Activated T-helper 17 cell treated with anti-CD3 and anti-CD28 coated beads, Interleukin-2, amount 50 U/mL, for 72 hours (primary cell): ENCODE results near the gene SLC22A23. TPM values are rescaled to one million over a fixed set of nuclear protein-coding genes. Genes with fewer than 3 reads are reported as not detected.
A peak's percentile ranks its signal among the peaks of the same experiment; 100 is the strongest.

Source experiments
- ATAC-seq: fragments of 150-1000 bp; cut with Tn5 transposase; replicated peaks from 2 replicates; pipeline ENCODE4 v1.10.0; 2021; ENCODE audit warnings: mild to moderate bottlenecking, moderate library complexity
- H3K27ac Mint-ChIP-seq: one replicate; pipeline ENCODE4 v1.8.0; 2022; ENCODE audit warnings: mixed read lengths
- H3K27me3 Mint-ChIP-seq: one replicate; pipeline ENCODE4 v1.8.0; 2022; ENCODE audit warnings: mixed read lengths
- H3K36me3 Mint-ChIP-seq: one replicate; pipeline ENCODE4 v1.8.0; 2022; ENCODE audit warnings: low read depth, mild to moderate bottlenecking, mixed read lengths
- H3K4me1 Mint-ChIP-seq: one replicate; pipeline ENCODE4 v1.8.0; 2022; ENCODE audit warnings: mixed read lengths
- H3K4me3 Mint-ChIP-seq: one replicate; pipeline ENCODE4 v1.8.0; 2022; ENCODE audit warnings: mild to moderate bottlenecking, mixed read lengths
- H3K9me3 Mint-ChIP-seq: one replicate; pipeline ENCODE4 v1.8.0; 2022; ENCODE audit warnings: mixed read lengths
- total RNA-seq, 2 donors: library from RNA; stranded (reverse); gene quantifications; one replicate each; pipeline ENCODE4 v1.2.3, GENCODE V29; 2022

SLC22A23 gene
- total RNA-seq, 2 donors from 2014 or later: 0.13 to 0.45 TPM

DNA sequence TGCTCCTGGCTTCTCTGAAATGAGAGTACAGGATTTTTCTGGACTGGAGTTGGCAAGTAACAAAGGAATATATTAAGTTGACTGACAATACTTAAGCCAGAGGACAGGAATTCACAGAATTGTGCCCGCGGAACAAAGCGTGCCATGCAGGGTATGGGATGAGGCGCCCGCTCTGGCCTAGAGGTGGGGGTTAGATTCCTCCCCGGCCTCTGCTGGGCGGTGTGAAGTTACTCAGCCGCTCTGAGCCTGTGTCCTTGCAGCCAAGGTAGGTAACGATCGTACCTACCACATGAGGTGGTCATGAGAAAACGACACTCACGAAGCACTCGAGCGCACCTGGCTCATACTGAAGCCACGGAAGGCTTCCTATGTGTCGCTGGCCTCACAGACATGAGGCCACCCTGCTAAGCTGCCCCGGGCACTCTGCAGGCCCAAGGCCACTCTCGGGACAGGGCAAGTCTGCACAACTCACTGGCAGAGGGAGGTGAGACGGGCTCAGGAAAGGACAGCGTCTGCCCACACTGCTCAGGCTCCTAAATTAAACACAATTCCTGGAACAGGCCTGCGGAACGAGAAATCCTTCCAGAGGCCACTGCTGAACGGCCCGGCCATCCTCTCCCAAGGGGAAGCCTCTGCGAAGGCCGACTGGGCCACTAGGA, 127.3 kb downstream of the SLC22A23 start:
- H3K4me3 Mint-ChIP-seq: no peak overlapping the region
- ATAC-seq: no peak
- no peaks in the 10 kb centered on the region for H3K36me3 Mint-ChIP-seq
- H3K4me1 Mint-ChIP-seq: peaks cover 6% of the 10 kb centered on the region
- H3K27me3 Mint-ChIP-seq: no peaks in the 10 kb centered on the region
- no peaks in the 10 kb centered on the region for H3K9me3 Mint-ChIP-seq
- H3K27ac Mint-ChIP-seq: no peak overlapping the region

- no peak overlapping the region for H3K4me3 Mint-ChIP-seq
- H3K36me3 Mint-ChIP-seq: no peaks in the 10 kb centered on the region
- ATAC-seq: no peak
- no peak overlapping the region for H3K27ac Mint-ChIP-seq
- H3K4me1 Mint-ChIP-seq: peaks cover 11% of the 10 kb centered on the region
- no peaks in the 10 kb centered on the region for H3K27me3 Mint-ChIP-seq
- H3K9me3 Mint-ChIP-seq: no peaks in the 10 kb centered on the region
Measured at GRCh38 chr6:3328796-3329195, 128.1 kb downstream of the SLC22A23 start.

DNA sequence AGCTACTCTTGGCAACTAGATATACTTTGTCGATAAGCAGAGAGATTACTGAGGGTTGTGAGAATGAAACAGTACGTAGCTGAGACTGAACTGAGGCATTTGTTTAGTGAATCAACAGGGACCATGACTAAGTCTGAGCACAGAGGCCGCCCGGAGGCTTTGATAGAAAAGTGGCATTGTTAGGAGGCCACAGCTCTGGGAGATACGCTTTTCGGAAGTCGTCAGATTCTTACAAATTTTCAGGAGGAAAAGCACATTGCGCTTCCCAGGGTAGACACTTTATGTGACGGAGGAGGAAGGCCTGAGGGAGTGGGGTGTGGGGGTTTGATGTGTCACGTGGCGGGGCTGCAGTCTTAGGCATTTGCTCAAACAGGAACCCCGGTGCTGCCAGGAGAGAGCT, 128.7 kb downstream of the SLC22A23 start:
- H3K27ac Mint-ChIP-seq: no peak overlapping the region
- no peak overlapping the region for H3K4me3 Mint-ChIP-seq
- H3K9me3 Mint-ChIP-seq: no peaks in the 10 kb centered on the region
- peaks cover 11% of the 10 kb centered on the region for H3K4me1 Mint-ChIP-seq
- ATAC-seq: no peak
- H3K36me3 Mint-ChIP-seq: no peaks in the 10 kb centered on the region
- H3K27me3 Mint-ChIP-seq: no peaks in the 10 kb centered on the region

GRCh38 chr6:3327403-3327802, 129.4 kb downstream of the SLC22A23 start:
- Mint-ChIP-seq H3K9me3 (no peaks in the 10 kb centered on the region), H3K27me3 (no peaks in the 10 kb centered on the region), H3K27ac (no peak overlapping the region), H3K4me3 (no peak overlapping the region), H3K4me1 (peaks cover 11% of the 10 kb centered on the region), H3K36me3 (no peaks in the 10 kb centered on the region)
- ATAC-seq: no peak

- Mint-ChIP-seq H3K9me3 (no peaks in the 10 kb centered on the region), H3K27me3 (no peaks in the 10 kb centered on the region), H3K27ac (no peak overlapping the region), H3K4me3 (no peak overlapping the region), H3K36me3 (no peaks in the 10 kb centered on the region), H3K4me1 (peaks cover 11% of the 10 kb centered on the region)
- ATAC-seq: no peak
Measured at GRCh38 chr6:3326981-3327380, 129.9 kb downstream of the SLC22A23 start.

DNA sequence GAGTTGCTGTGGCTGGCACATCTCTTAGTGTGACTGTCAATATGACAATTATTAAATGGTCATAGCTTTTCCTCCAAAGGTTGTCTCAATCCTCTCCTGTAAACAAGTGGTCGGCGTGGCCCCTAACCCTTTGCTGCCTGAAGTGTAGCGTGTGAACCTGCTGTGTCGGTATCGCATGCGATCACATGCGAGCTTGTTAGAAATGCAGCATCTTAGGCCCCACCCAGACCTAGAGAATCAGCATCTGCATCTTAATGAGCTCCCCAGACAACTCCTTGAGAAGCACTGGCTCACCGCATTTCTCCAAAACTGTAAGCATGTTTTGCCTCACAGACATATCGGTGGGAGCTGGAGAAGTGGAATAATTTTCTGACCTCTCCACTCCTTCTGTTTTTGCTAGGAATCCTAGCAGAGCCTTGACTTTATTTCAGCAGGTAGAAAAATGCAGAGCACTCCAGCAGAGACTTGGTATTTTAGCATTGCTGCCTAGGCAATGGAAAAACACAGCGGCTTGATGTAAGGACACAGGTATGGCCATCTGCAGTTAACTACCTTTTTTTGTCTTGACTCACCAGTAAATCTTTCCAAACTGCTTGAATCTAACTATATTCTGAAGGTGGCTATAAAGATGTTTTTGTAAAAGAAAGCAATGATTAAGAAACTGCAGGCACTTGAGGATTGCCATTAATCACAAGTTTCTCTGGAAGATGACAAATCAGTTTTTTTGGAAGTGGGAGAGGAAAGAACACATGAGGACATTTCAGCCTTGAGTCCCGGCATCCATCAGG, 130.5 kb downstream of the SLC22A23 start:
- Mint-ChIP-seq H3K27me3 (no peaks in the 10 kb centered on the region), H3K27ac (no peak overlapping the region), H3K9me3 (no peaks in the 10 kb centered on the region), H3K36me3 (no peaks in the 10 kb centered on the region), H3K4me1 (peaks cover 11% of the 10 kb centered on the region), H3K4me3 (no peak overlapping the region)
- ATAC-seq: no peak

DNA sequence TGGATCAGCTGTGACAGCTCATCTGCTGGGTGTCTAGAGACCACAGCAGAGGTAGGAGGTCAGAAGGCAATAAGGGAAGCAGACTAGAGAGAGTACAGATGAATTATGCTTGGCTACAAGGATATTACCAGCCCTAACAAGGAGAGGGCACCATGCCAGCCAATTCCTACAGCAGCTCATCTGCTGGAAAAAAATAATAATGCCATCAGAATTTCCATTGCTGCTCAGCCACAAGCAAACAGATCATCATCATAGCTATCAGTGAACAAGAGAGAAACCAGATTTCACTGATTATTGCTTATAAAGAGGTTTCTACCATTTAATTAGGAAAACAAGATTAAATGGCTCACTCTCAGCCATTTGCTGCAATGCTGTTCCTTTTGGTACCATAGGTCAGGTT, 131.6 kb downstream of the SLC22A23 start:
- Mint-ChIP-seq H3K9me3 (no peaks in the 10 kb centered on the region), H3K36me3 (no peaks in the 10 kb centered on the region), H3K4me3 (no peak overlapping the region), H3K27ac (peak overlapping the region; percentile 69), H3K4me1 (peaks cover 11% of the 10 kb centered on the region), H3K27me3 (no peaks in the 10 kb centered on the region)
- ATAC-seq: no peak

DNA sequence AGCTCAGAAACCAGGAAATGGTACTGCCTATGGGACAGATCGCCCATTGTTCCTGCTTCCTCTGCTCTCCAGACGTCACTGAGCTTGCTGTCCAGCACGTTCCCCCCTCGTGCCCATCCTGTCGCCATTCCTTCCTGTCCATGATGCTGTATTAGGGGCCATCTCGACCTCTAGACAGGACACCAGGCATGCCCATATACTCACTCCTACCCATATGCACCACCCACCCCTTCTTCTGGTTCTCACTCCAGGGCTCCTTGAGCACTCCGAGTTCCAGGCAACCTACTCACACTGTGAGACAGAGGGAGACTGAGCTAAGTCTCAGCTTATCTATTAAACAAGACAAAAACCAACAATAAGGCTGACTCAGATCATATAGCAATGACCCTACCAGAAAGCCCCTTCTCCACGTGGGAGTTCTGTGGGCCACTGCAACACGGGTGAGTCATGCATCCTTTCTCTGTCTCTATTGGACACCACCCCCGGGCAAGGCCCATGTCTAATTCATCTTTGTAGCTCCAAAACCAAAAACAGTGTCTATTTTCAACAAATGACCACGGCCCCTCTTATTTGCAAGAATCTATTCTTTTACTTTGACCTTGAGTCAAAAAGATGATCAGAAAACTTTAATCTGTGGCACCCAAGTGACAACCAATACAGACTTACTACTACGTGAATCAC, 132.4 kb downstream of the SLC22A23 start:
- peaks cover 11% of the 10 kb centered on the region for H3K4me1 Mint-ChIP-seq
- peak; percentile 97 for ATAC-seq
- no peak overlapping the region for H3K4me3 Mint-ChIP-seq
- H3K27ac Mint-ChIP-seq: peak overlapping the region; percentile 69
- no peaks in the 10 kb centered on the region for H3K27me3 Mint-ChIP-seq
- no peaks in the 10 kb centered on the region for H3K9me3 Mint-ChIP-seq
- H3K36me3 Mint-ChIP-seq: no peaks in the 10 kb centered on the region

DNA sequence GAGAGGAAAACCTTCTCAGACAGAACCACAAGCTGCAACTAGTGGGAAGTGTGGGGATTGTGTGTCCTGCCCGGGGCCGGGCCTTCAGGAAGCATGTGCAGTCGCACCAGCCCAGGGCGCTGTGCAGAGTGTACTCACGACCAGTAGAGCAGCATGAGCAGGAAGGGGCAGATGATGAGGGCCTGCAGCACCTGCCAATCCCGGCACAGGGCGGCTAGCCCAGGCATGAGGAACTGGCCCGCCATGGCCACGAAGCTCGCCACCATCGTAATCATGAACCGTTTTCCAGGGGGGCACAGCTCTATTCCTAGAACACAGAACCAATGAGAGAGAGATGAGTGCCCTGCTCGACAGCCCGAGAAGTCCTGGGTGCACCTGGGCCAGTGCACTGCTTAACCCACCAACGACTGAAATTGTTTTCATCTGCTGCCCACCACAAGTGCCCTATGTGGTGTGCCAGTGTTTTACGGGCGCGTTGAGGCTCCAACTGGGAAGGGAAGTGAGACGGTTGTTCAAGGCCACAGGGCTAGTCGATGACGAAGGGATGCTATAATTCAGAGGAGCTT, 133.1 kb downstream of the SLC22A23 start:
- Mint-ChIP-seq H3K4me3 (no peak overlapping the region), H3K36me3 (no peaks in the 10 kb centered on the region), H3K27ac (no peak overlapping the region), H3K4me1 (peaks cover 14% of the 10 kb centered on the region), H3K27me3 (no peaks in the 10 kb centered on the region), H3K9me3 (no peaks in the 10 kb centered on the region)
- ATAC-seq: no peak

- no peak overlapping the region for H3K27ac Mint-ChIP-seq
- no peaks in the 10 kb centered on the region for H3K9me3 Mint-ChIP-seq
- H3K36me3 Mint-ChIP-seq: no peaks in the 10 kb centered on the region
- H3K27me3 Mint-ChIP-seq: no peaks in the 10 kb centered on the region
- no peak for ATAC-seq
- H3K4me3 Mint-ChIP-seq: no peak overlapping the region
- H3K4me1 Mint-ChIP-seq: peaks cover 20% of the 10 kb centered on the region
Measured at GRCh38 chr6:3323148-3323547, 133.7 kb downstream of the SLC22A23 start.

DNA sequence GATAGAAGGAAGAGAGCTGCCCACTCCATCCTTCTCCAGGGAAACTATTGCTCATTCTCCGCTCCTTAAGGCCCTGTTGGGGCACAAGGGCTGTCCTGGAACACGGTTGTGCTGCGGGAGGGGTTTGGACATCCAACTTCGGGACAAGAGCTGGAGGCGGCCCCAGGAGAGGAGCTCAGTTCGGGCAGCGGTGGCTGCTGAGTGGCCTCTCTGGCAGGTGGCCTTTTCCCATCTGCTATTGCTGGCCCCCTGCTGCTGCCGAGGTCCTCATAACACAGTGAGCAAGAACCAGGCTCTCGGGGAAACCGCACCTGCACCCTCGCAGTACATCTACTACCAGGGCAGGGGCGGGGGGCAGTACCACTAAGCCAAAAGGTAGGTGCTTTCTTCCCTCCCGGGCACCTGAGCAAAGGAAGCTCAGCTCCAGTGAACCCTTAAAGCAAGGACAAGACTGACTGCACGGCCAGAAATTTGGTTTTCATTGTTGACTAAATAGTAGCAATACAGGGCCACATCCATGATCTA, 134.4 kb downstream of the SLC22A23 start:
- H3K27ac Mint-ChIP-seq: no peak overlapping the region

GRCh38 chr6:3321875-3322274, 135.0 kb downstream of the SLC22A23 start:
- peaks cover 8% of the 10 kb centered on the region for H3K27me3 Mint-ChIP-seq
- ATAC-seq: no peak
- H3K4me1 Mint-ChIP-seq: peaks cover 26% of the 10 kb centered on the region
- H3K27ac Mint-ChIP-seq: no peak overlapping the region
- no peaks in the 10 kb centered on the region for H3K36me3 Mint-ChIP-seq
- H3K4me3 Mint-ChIP-seq: no peak overlapping the region
- H3K9me3 Mint-ChIP-seq: no peaks in the 10 kb centered on the region

More for the DNA sequence above, 134.4 kb downstream of the SLC22A23 start:
- Mint-ChIP-seq H3K4me3 (no peak overlapping the region), H3K27me3 (peaks cover 5% of the 10 kb centered on the region), H3K36me3 (no peaks in the 10 kb centered on the region), H3K9me3 (no peaks in the 10 kb centered on the region), H3K4me1 (peaks cover 26% of the 10 kb centered on the region)
- no peak for ATAC-seq

DNA sequence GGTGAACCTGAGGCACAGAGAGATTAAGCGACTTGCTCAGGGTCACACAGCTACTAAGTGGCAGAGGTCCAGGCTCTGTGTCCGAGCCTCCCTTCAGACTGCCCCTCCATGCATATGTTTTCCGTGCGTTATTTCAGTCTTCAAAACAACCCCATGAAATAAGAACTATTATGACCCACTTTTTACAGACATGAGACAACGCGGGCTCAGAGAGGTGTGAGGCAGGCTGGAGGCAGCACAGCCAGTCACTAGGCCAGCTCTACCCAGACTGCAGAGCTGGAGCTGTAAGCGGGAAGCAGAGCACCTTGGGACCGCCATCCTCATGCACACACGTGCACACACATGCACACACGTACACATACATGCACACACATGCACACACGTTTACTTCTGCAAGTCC, 135.8 kb downstream of the SLC22A23 start:
- Mint-ChIP-seq H3K4me3 (no peak overlapping the region), H3K4me1 (peaks cover 26% of the 10 kb centered on the region), H3K36me3 (no peaks in the 10 kb centered on the region), H3K27me3 (peaks cover 10% of the 10 kb centered on the region), H3K27ac (no peak overlapping the region), H3K9me3 (no peaks in the 10 kb centered on the region)
- ATAC-seq: no peak

GRCh38 chr6:3320238-3320811, 136.5 kb downstream of the SLC22A23 start:
- Mint-ChIP-seq H3K36me3 (no peaks in the 10 kb centered on the region), H3K27ac (no peak overlapping the region), H3K4me3 (no peak overlapping the region), H3K9me3 (no peaks in the 10 kb centered on the region), H3K4me1 (peaks cover 26% of the 10 kb centered on the region), H3K27me3 (peaks cover 10% of the 10 kb centered on the region)
- ATAC-seq: no peak
